Measurements from ENCODE around the gene KRT75. TPM values are rescaled to one million over a fixed set of nuclear protein-coding genes. Genes with fewer than 3 reads are reported as not detected.
"Not testable (repeated sequence)": the region's sequence is repeated elsewhere in the genome, so short reads cannot be mapped to it uniquely, and the experiment has no call there.

The KRT75 gene
- total and polyA plus RNA-seq, 2 donors (not counting 3 experiments of a cell fraction or from before 2014, with no cell fraction given) = not detected

DNA sequence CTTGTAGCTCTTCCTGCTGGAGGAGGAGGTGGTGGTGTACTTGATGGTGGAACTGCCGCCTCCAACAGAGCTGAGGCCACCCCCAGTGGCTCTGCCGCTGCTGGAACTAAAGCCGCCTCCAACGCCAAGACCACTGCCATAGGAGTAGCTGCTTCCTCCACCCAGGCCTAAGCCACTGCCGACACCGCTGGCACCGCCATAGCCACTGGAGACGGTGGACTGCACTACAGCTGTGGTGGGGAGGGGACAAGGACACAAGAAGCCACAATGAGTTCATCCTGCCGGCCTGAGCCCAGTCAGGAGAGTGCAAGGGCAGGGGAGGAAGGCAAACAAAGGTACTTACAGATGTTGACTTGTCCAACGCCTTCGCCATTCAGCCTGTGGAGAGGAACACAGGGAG is 13.0 kb upstream of the KRT75 start:
- H3K4me1 ChIP-seq (ENCODE audit: control insufficient read depth, extremely low read depth, insufficient read depth, low read length); POLR2A ChIA-PET; intact Hi-C loops (cut with micrococcal nuclease); H3K79me2 ChIP-seq (ENCODE audit: control insufficient read depth, insufficient read depth, low read length); H3K4me3 ChIP-seq (replicated peaks in 1 of 3; ENCODE audit: insufficient read depth in 1 of 3, low read depth in 1 of 3, low read length in 3 of 3); DNase-seq (ENCODE audit: low read depth, low spot score); H4K20me1 ChIP-seq (replicated peaks; ENCODE audit: control insufficient read depth, extremely low read depth, insufficient read depth, low read length); CTCF ChIA-PET; H3K4me2 ChIP-seq (ENCODE audit: insufficient read depth, low read length); dilution Hi-C loops (cut with MboI; ENCODE audit: extremely low pct_ligation_motif_present, low sequenced_read_pairs); H3K27ac ChIP-seq (ENCODE audit: insufficient read depth, low read depth, low read length); H3K36me3 ChIP-seq (ENCODE audit: control insufficient read depth in 2 of 2, extremely low read depth in 1 of 2, insufficient read depth in 2 of 2, low read length in 2 of 2); H2AFZ ChIP-seq (ENCODE audit: low read depth, low read length); H3K9ac ChIP-seq (replicated peaks; ENCODE audit: extremely low read depth, insufficient read depth, low read length); H3K9me1 ChIP-seq (replicated peaks; ENCODE audit: control insufficient read depth, extremely low read depth, insufficient read depth, low read length); H3K27me3 ChIP-seq (ENCODE audit: control insufficient read depth in 2 of 2, insufficient read depth in 2 of 2, low read length in 2 of 2); BruUV-seq (replicated peaks); H3K9me3 ChIP-seq (replicated peaks; ENCODE audit: control insufficient read depth, insufficient read depth, low read length); FAIRE-seq: not testable (repeated sequence)

DNA sequence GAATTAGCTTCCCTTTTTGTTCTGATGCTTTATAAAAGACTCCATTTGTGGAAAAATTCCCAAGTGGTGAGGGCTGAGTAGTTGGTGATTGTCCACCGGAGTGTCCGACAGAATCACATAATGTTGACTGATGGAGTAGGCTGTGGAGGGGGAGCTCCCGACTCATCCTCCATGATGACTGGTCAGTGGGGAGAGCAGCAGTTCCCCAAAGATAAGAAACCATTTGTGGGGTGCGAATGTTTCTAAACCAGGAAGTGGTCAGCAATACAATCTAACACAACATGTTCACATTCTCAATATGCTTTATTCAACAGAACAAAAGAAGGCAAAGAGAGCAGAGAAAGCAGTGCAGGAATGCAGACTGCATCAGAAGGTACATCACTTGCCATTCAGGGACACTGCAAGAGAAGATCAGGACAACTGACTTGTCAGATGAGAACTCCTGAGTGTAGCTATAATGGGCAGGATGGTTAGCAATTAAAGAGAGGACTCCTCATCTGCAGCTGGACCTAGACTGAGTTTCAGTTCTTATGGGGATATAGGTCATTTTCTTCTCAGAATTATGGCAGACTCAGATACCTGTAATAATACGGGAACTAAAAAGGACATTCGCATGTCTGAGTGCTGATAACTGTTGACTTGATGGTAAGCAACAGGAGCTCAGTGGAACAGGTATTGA is 12.3 kb upstream of the KRT75 start:
- Histone ChIP-seq H3K27ac (ENCODE audit: insufficient read depth, low read depth, low read length) (no peak overlapping the region), H4K20me1 (replicated peaks; ENCODE audit: control insufficient read depth, extremely low read depth, insufficient read depth, low read length) (no peaks in the 10 kb centered on the region), H3K79me2 (ENCODE audit: control insufficient read depth, insufficient read depth, low read length) (no peaks in the 10 kb centered on the region), H3K4me3 (replicated peaks in 1 of 3; ENCODE audit: insufficient read depth in 1 of 3, low read depth in 1 of 3, low read length in 3 of 3) (no peak overlapping the region), H3K4me1 (ENCODE audit: control insufficient read depth, extremely low read depth, insufficient read depth, low read length) (no peaks in the 10 kb centered on the region), H3K9ac (replicated peaks; ENCODE audit: extremely low read depth, insufficient read depth, low read length) (no peak overlapping the region), H3K9me3 (replicated peaks; ENCODE audit: control insufficient read depth, insufficient read depth, low read length) (no peaks in the 10 kb centered on the region), H3K9me1 (replicated peaks; ENCODE audit: control insufficient read depth, extremely low read depth, insufficient read depth, low read length) (no peaks in the 10 kb centered on the region), H3K4me2 (ENCODE audit: insufficient read depth, low read length) (no peak overlapping the region), H3K27me3 (ENCODE audit: control insufficient read depth in 2 of 2, insufficient read depth in 2 of 2, low read length in 2 of 2) (peaks cover 5 to 8% of the 10 kb centered on the region in 2 experiments), H3K36me3 (ENCODE audit: control insufficient read depth in 2 of 2, extremely low read depth in 1 of 2, insufficient read depth in 2 of 2, low read length in 2 of 2) (no peaks in the 10 kb centered on the region), H2AFZ (ENCODE audit: low read depth, low read length) (no peak overlapping the region)
- no peak for DNase-seq (ENCODE audit: low read depth, low spot score)
- FAIRE-seq = no peak
- CTCF ChIA-PET = no interaction called here
- POLR2A ChIA-PET = no interaction called here
- dilution Hi-C loops (cut with MboI; ENCODE audit: extremely low pct_ligation_motif_present, low sequenced_read_pairs) (no loop called here), intact Hi-C loops (cut with micrococcal nuclease) (no loop called here)
- TF ChIP-seq EZH2 (IDR thresholded peaks at IDR 0.05; ENCODE audit: borderline replicate concordance, low read depth, low read length, severe bottlenecking) (no peak), MYC (IDR thresholded peaks at IDR 0.05; ENCODE audit: low read depth, low read length) (no peak), JUN (IDR thresholded peaks at IDR 0.05; ENCODE audit: borderline replicate concordance, insufficient read depth, insufficient read length, low read depth) (no peak), POLR2A (IDR thresholded peaks at IDR 0.05; ENCODE audit: low read depth, low read length) (no peak), FOS (IDR thresholded peaks at IDR 0.05; ENCODE audit: borderline replicate concordance, insufficient read depth, low read length) (no peak), GATA2 (IDR thresholded peaks at IDR 0.05; ENCODE audit: insufficient read depth, insufficient read length, low read depth, low read length) (no peak), POLR2AphosphoS5 (IDR thresholded peaks at IDR 0.05; ENCODE audit: insufficient read depth, low read depth, low read length) (no peak)
- TF ChIP-seq, protein P1, sequence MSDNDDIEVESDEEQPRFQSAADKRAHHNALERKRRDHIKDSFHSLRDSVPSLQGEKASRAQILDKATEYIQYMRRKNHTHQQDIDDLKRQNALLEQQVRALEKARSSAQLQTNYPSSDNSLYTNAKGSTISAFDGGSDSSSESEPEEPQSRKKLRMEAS (IDR thresholded peaks at IDR 0.05; ENCODE audit: insufficient read depth, insufficient read length) = no peak
- TF ChIP-seq, protein P2, sequence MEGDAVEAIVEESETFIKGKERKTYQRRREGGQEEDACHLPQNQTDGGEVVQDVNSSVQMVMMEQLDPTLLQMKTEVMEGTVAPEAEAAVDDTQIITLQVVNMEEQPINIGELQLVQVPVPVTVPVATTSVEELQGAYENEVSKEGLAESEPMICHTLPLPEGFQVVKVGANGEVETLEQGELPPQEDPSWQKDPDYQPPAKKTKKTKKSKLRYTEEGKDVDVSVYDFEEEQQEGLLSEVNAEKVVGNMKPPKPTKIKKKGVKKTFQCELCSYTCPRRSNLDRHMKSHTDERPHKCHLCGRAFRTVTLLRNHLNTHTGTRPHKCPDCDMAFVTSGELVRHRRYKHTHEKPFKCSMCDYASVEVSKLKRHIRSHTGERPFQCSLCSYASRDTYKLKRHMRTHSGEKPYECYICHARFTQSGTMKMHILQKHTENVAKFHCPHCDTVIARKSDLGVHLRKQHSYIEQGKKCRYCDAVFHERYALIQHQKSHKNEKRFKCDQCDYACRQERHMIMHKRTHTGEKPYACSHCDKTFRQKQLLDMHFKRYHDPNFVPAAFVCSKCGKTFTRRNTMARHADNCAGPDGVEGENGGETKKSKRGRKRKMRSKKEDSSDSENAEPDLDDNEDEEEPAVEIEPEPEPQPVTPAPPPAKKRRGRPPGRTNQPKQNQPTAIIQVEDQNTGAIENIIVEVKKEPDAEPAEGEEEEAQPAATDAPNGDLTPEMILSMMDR (IDR thresholded peaks at IDR 0.05; ENCODE audit: extremely low read depth in 1 of 2, insufficient read depth in 1 of 2, low read depth in 1 of 2, low read length in 2 of 2) = no peak
- no TSS peak for BruUV-seq (replicated peaks)

All from endothelial cell of umbilical vein (primary cell).